ENCODE measurements around the gene ADAMTS12.

ADAMTS12 gene

GRCh38 chr5:33761139-33761538 is 130.7 kb downstream of the ADAMTS12 start:
- DNase-seq (ENCODE audit: low read depth, low spot score): peak; percentile 30

GRCh38 chr5:33758737-33759136 is 133.1 kb downstream of the ADAMTS12 start:
- no peak for DNase-seq (ENCODE audit: low read depth, low spot score)

- no peak for DNase-seq (ENCODE audit: low read depth, low spot score)
These were observed 135.3 kb downstream of the ADAMTS12 start for GRCh38 chr5:33756491-33756890.

- DNase-seq (ENCODE audit: low read depth, low spot score): no peak
These were observed 136.6 kb downstream of the ADAMTS12 start for GRCh38 chr5:33755231-33755630.

GRCh38 chr5:33753704-33754103 is 138.1 kb downstream of the ADAMTS12 start:
- DNase-seq (ENCODE audit: low read depth, low spot score): no peak

GRCh38 chr5:33748754-33749153 is 143.0 kb downstream of the ADAMTS12 start:
- no peak for DNase-seq (ENCODE audit: low read depth, low spot score)

GRCh38 chr5:33745101-33745770 is 146.6 kb downstream of the ADAMTS12 start:
- DNase-seq (ENCODE audit: low read depth, low spot score): no peak

- DNase-seq (ENCODE audit: low read depth, low spot score): no peak
These were observed 148.7 kb downstream of the ADAMTS12 start for GRCh38 chr5:33743099-33743498.

GRCh38 chr5:33742181-33742580 is 149.6 kb downstream of the ADAMTS12 start:
- no peak for DNase-seq (ENCODE audit: low read depth, low spot score)

GRCh38 chr5:33738967-33739366 is 152.8 kb downstream of the ADAMTS12 start:
- no peak for DNase-seq (ENCODE audit: low read depth, low spot score)

- DNase-seq (ENCODE audit: low read depth, low spot score): no peak
These were observed 153.7 kb downstream of the ADAMTS12 start for GRCh38 chr5:33738097-33738496.

GRCh38 chr5:33737697-33738096 is 154.1 kb downstream of the ADAMTS12 start:
- DNase-seq (ENCODE audit: low read depth, low spot score): no peak

- DNase-seq (ENCODE audit: low read depth, low spot score): no peak
These were observed 154.5 kb downstream of the ADAMTS12 start for GRCh38 chr5:33737284-33737683.

- no peak for DNase-seq (ENCODE audit: low read depth, low spot score)
These were observed 155.3 kb downstream of the ADAMTS12 start for GRCh38 chr5:33736510-33736909.

GRCh38 chr5:33735072-33735471 is 156.7 kb downstream of the ADAMTS12 start:
- DNase-seq (ENCODE audit: low read depth, low spot score): no peak

GRCh38 chr5:33734537-33734936 is 157.3 kb downstream of the ADAMTS12 start:
- peak; percentile 12 for DNase-seq (ENCODE audit: low read depth, low spot score)

GRCh38 chr5:33733225-33733624 is 158.6 kb downstream of the ADAMTS12 start:
- DNase-seq (ENCODE audit: low read depth, low spot score): no peak

- no peak for DNase-seq (ENCODE audit: low read depth, low spot score)
These were observed 165.2 kb downstream of the ADAMTS12 start for GRCh38 chr5:33726422-33727165.

- no peak for DNase-seq (ENCODE audit: low read depth, low spot score)
These were observed 166.0 kb downstream of the ADAMTS12 start for GRCh38 chr5:33725806-33726205.

- DNase-seq (ENCODE audit: low read depth, low spot score): no peak
These were observed 170.1 kb downstream of the ADAMTS12 start for GRCh38 chr5:33721491-33722200.

- DNase-seq (ENCODE audit: low read depth, low spot score): no peak
These were observed 171.6 kb downstream of the ADAMTS12 start for GRCh38 chr5:33720176-33720575.

- DNase-seq (ENCODE audit: low read depth, low spot score): no peak
These were observed 172.0 kb downstream of the ADAMTS12 start for GRCh38 chr5:33719769-33720168.

- DNase-seq (ENCODE audit: low read depth, low spot score): no peak
These were observed 176.1 kb downstream of the ADAMTS12 start for GRCh38 chr5:33715661-33716060.

Data from iPS DF 19.7 (cell line).